Body of pancreas (tissue), 4 donors: ENCODE measurements around the gene NCOR2.

Source experiments
- CTCF ChIP-seq, 7 experiments: fragments of 450-650 bp in 4 of 7; fragments of 200-600 bp in 3 of 7; sonication (generic) in 3 of 7; IDR thresholded peaks; one replicate each; pipeline ENCODE4 v1.5.1; 2016 to 2019; ENCODE audit warnings: antibody characterized with exemption in 7 of 7
- POLR2A ChIP-seq, 3 donors: fragments of 450-650 bp; IDR thresholded peaks; one replicate each; pipeline ENCODE4 v1.6.1; 2016; ENCODE audit warnings: antibody characterized with exemption in 3 of 3, mild to moderate bottlenecking in 2 of 3

DNA sequence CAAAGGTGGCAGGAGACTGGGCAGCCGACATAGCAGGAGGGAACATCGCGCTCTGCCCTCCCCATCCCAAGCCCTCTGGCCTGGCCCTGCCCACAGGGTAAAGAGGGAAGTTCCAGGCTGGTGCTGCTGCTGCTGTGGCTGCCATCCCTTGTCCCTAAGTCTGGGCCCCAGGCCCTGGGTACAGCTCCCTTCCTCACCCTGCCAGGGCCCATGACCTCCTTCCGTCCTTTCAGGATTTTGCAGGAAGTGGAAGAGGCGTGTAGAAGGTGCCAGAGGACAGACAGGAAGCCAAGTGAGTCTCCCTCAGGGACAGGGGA lies 14.7 kb upstream of the NCOR2 start:
- TF ChIP-seq CTCF (IDR thresholded peaks at IDR 0.05) (no peak), POLR2A (IDR thresholded peaks at IDR 0.05) (no peak)
